Gastroesophageal sphincter (tissue), 4 donors: ENCODE measurements around the gene CRACR2A. TPM values are rescaled to one million over a fixed set of nuclear protein-coding genes. Genes with fewer than 3 reads are reported as not detected.

ENCODE experiments used
- ATAC-seq: fragments of 150-250 bp; one replicate; pipeline ENCODE4 v1.9.1; 2016; ENCODE audit warnings: mild to moderate bottlenecking, moderate library complexity
- H3K27ac ChIP-seq, 4 donors: fragments of 200-600 bp; sonication (generic) in 3 of 4; 1 replicate in 3 of 4; 2 replicates in 1 of 4; pipeline ENCODE4 v1.5.1; 2016 to 2019
- H3K27me3 ChIP-seq: fragments of 200-600 bp; sonication (generic); one replicate; pipeline ENCODE4 v1.5.1; 2019
- H3K36me3 ChIP-seq, 2 donors: fragments of 200-600 bp; sonication (generic); one replicate each; pipeline ENCODE4 v1.5.1; 2019; ENCODE audit warnings: control low read depth in 1 of 2
- H3K4me1 ChIP-seq, 3 donors: fragments of 200-600 bp; sonication (generic); 1 replicate in 2 of 3; 2 replicates in 1 of 3; pipeline ENCODE4 v1.5.1; 2016 to 2019; ENCODE audit warnings: control low read depth in 2 of 3
- H3K4me3 ChIP-seq, 2 donors: fragments of 200-600 bp; sonication (generic); one replicate each; pipeline ENCODE4 v1.5.1; 2019; ENCODE audit warnings: mild to moderate bottlenecking in 1 of 2, moderate library complexity in 1 of 2
- H3K9me3 ChIP-seq, 3 donors: fragments of 200-600 bp; sonication (generic); one replicate each; pipeline ENCODE4 v1.5.1; 2017 to 2019; ENCODE audit warnings: control low read depth in 2 of 3
- EP300 ChIP-seq: sonication (generic); formaldehyde crosslinking; IDR thresholded peaks from one replicate; pipeline ENCODE4 v1.6.1; 2017; ENCODE audit warnings: antibody characterized with exemption, mild to moderate bottlenecking
- POLR2A ChIP-seq, 2 donors: fragments of 450-650 bp; IDR thresholded peaks; one replicate each; pipeline ENCODE4 v1.6.1; 2017; ENCODE audit warnings: antibody characterized with exemption in 2 of 2, mild to moderate bottlenecking in 2 of 2, moderate library complexity in 1 of 2
- POLR2AphosphoS5 ChIP-seq: sonication (generic); formaldehyde crosslinking; IDR thresholded peaks from one replicate; pipeline ENCODE4 v1.6.1; 2017; ENCODE audit warnings: antibody characterized with exemption
- WGBS, 2 donors: methylation state at CpG; one replicate each; pipeline ENCODE4 v1.1.5; 2018; ENCODE audit warnings: low coverage in 1 of 2; 5-methylcytosine and 5-hydroxymethylcytosine counted together
- small RNA-seq, 4 donors: library from RNA; depleted of rRNA; stranded (forward); fragments of <200 nt; gene quantifications; one replicate each; pipeline ENCODE3, GENCODE V24; 2016
- total RNA-seq, 4 donors: library from RNA; depleted of rRNA; stranded (reverse); fragments of >200 nt; gene quantifications; one replicate each; pipeline ENCODE4 v1.1.0, GENCODE V29; 2016
- TF ChIP-seq, protein P1 (sequence below), 4 experiments: fragments of 200-600 bp in 2 of 4; fragments of 450-650 bp in 2 of 4; sonication (generic) in 1 of 4; IDR thresholded peaks; one replicate each; pipeline ENCODE4 v1.5.1; 2017 to 2019; ENCODE audit warnings: antibody characterized with exemption in 4 of 4, mild to moderate bottlenecking in 2 of 4, moderate library complexity in 2 of 4

Gene CRACR2A
- total RNA-seq, 4 donors from 2014 or later: 2.2 to 5.4 (median 3.0) TPM

GRCh38 chr12:3571323-3571722 lies 181.6 kb downstream of the CRACR2A start:
- Histone ChIP-seq H3K27ac (no peak overlapping the region), H3K36me3 (no peaks in the 10 kb centered on the region), H3K4me3 (no peak overlapping the region), H3K4me1 (no peaks in the 10 kb centered on the region), H3K9me3 (no peaks in the 10 kb centered on the region), H3K27me3 (peaks cover 7% of the 10 kb centered on the region)
- no peak for ATAC-seq
- no peak for TF ChIP-seq EP300
- no peak for TF ChIP-seq POLR2A (IDR thresholded peaks at IDR 0.05)
- TF ChIP-seq, protein P1, sequence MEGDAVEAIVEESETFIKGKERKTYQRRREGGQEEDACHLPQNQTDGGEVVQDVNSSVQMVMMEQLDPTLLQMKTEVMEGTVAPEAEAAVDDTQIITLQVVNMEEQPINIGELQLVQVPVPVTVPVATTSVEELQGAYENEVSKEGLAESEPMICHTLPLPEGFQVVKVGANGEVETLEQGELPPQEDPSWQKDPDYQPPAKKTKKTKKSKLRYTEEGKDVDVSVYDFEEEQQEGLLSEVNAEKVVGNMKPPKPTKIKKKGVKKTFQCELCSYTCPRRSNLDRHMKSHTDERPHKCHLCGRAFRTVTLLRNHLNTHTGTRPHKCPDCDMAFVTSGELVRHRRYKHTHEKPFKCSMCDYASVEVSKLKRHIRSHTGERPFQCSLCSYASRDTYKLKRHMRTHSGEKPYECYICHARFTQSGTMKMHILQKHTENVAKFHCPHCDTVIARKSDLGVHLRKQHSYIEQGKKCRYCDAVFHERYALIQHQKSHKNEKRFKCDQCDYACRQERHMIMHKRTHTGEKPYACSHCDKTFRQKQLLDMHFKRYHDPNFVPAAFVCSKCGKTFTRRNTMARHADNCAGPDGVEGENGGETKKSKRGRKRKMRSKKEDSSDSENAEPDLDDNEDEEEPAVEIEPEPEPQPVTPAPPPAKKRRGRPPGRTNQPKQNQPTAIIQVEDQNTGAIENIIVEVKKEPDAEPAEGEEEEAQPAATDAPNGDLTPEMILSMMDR (IDR thresholded peaks at IDR 0.05): no peak
- no peak for TF ChIP-seq POLR2AphosphoS5
- 0 to 25% methylated on average over 1 of the region's 1 CpG for WGBS, 2 donors

DNA sequence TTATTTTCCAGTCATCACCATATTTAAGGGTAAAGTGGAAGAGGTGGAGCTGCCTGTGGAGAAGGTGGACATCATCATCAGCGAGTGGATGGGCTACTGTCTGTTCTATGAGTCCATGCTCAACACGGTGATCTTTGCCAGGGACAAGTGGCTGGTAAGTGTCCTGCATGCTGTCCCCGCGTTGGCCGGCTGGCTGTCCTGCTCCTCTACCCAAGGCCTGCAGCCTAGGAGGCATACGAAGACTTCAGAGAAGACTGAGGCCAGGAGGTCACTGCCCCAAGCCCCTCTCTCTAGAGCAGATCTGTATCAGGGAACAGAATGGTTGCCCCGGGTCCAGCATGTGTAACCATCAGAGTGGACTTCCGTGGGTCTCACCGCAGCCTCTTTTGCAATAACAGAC lies 184.2 kb downstream of the CRACR2A start:
- Histone ChIP-seq H3K4me1 (peaks cover 0 to 4% (median 0%) of the 10 kb centered on the region in 3 donors), H3K36me3 (no peaks in the 10 kb centered on the region), H3K27ac (no peak overlapping the region), H3K4me3 (no peak overlapping the region), H3K9me3 (no peaks in the 10 kb centered on the region), H3K27me3 (no peaks in the 10 kb centered on the region)
- WGBS, 2 donors: 76 to 95% methylated on average over 3 of the region's 9 CpGs
- no peak for TF ChIP-seq POLR2A (IDR thresholded peaks at IDR 0.05)
- TF ChIP-seq, protein P1 (IDR thresholded peaks at IDR 0.05): no peak
- no peak for TF ChIP-seq POLR2AphosphoS5
- no peak for TF ChIP-seq EP300
- ATAC-seq: no peak

GRCh38 chr12:3565985-3566384 lies 186.9 kb downstream of the CRACR2A start:
- TF ChIP-seq EP300: no peak
- no peak for TF ChIP-seq POLR2A (IDR thresholded peaks at IDR 0.05)
- no peak for TF ChIP-seq POLR2AphosphoS5
- TF ChIP-seq, protein P1 (IDR thresholded peaks at IDR 0.05): no peak
- no peak overlapping the region for H3K4me3 ChIP-seq
- H3K36me3 ChIP-seq: no peaks in the 10 kb centered on the region
- H3K27ac ChIP-seq: no peak overlapping the region
- H3K27me3 ChIP-seq: peaks cover 7% of the 10 kb centered on the region
- WGBS, 2 donors: 60 to 67% methylated on average over 1 of the region's 1 CpG
- no peak for ATAC-seq
- peaks cover 0 to 4% (median 0%) of the 10 kb centered on the region in 3 donors for H3K4me1 ChIP-seq
- H3K9me3 ChIP-seq: no peaks in the 10 kb centered on the region

Small RNA genes within 50 kb of the gene (small RNA-seq; reads per million reads assigned to genes)
- 0 reads per million in 4 donors for gene RNU6-174P

Other genes starting within 250 kb of the CRACR2A start
- gene PARP11, start 120.3 kb upstream of the CRACR2A start, total RNA-seq: 1 to 10 TPM; 3.9 to 10.0 (median 6.2) TPM